NCI-H2081 treated with DMSO at 0.1 percent for 48 hours (cell line): Measurements from ENCODE around the gene CACNB2.

Experiments used
- DNase-seq: peaks from one replicate; lab custom pipeline; 2025; lab: John Stamatoyannopoulos, UW

CACNB2 gene

GRCh38 chr10:18455086-18455884 lies 315.1 kb downstream of the CACNB2 start:
- DNase-seq: no peak

DNA sequence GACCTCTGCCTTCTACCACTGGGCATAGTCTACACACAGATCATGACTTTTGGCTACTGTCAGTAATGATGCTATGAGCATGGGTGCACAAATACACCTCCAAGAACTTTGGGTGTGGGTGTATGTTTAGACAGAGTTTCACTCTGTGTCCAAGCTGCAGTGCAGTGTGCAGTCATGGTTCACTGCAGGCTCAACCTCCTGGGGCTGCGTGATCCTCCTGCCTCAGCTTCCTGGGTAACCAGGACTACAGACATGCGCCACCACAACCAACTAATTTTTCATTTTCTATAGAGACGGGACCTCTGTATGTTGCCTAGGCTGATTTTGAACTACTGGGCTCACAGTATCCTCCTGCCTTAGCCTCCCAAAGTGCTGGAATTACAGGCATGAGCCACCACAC lies 316.8 kb downstream of the CACNB2 start:
- no peak for DNase-seq

DNA sequence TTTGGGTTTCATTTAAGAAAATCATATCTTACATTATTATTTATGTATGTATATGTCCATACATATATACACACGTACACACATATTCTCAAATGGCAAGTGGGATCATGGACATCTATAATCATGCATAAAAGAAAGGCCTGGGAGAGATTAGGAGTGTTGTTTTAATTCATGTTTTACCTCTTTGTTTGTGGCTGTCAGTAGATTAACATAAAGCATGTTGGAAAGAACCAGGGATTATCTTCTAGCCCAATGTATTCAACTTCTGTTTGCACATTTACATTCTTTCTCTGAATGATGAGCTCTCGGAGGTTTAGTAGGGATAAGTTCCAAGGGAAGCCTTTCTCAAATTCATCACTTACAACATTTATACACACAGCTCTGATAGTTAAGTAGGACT lies 319.8 kb downstream of the CACNB2 start:
- DNase-seq: no peak

GRCh38 chr10:18463673-18464211 lies 323.5 kb downstream of the CACNB2 start:
- DNase-seq: no peak

- DNase-seq: no peak
Observed at GRCh38 chr10:18469125-18469524, 328.9 kb downstream of the CACNB2 start.

GRCh38 chr10:18472977-18473376 lies 332.8 kb downstream of the CACNB2 start:
- DNase-seq: no peak

DNA sequence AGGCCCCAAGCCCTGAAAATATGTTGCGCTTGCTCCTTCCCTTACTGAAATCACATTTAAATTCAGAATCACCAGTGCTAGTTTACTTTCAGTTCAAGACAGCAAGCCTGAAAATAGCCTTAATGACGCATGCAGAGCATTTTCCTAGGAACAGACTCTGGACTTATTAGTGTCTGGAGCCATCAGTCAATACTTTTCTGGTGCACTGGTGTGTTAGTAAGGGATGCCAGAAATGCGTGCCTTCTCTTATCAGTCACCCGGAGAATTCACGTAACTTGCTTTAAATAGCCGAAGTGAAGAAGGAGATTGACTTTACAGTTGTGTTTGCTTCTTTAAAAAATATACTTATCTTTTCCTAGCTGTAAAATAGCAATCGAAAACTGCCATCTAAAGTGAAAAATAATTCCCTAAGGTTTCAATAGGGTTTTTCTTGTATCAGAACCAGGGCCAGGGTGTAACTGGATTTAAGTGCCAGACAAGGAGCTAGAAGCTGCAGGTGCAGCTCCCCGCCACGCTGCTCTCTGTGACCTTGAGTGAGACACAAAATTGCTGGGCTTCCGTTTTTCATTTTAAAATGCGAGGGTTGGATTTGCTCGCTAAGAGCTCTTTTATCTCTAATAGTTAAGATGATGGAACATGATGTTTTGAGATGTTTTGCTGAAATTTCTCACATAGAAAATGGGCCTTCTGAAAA lies 333.3 kb downstream of the CACNB2 start:
- DNase-seq: no peak

- DNase-seq: peak; percentile 20
Observed at GRCh38 chr10:18474118-18474455, 333.9 kb downstream of the CACNB2 start.

DNA sequence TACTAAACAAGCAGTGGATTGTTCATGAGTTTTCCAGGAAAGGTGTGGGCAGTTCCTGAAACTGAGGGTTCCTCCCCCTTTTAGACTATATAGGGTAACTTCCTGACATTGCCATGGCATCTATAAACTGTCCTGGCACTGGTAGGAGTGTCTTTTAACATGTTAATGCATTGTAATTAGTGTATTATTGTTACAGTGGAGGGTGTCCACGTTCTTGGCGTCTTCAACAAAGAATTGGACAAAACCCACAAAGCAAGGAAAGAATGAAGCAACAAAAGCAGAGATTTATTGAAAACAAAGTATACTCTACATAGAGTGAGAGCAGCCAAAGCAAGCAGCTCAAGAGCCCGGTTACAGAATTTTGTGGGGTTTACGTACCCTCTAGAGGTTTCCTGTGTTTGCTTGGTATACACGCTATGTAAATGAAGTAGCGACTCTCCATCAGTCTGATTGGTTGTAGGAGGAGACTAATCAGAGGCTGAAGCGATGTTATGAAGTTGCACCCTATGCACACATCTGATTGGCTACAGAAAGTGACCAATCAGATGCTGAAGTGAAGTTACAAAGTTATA lies 335.9 kb downstream of the CACNB2 start:
- DNase-seq: no peak

DNA sequence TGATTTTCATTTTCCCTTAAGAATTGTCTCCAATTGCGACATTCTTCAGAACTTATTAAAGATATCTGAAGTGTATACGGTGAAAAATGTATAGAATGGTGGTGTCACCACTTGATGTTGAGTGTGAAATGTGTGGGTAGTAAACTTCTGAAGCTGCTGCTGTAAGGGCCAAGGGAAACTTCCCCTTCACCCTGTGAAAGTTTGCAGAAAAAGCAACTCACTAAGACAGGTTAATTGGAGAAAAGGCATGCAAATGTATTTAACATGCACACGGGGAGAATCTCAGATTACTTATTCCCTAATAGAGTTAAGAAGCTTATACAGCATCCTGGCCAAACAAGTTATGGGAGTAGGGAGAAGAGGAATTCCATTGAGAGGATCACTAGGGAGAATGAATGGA lies 338.1 kb downstream of the CACNB2 start:
- DNase-seq: no peak

GRCh38 chr10:18479502-18479901 lies 339.3 kb downstream of the CACNB2 start:
- DNase-seq: no peak

DNA sequence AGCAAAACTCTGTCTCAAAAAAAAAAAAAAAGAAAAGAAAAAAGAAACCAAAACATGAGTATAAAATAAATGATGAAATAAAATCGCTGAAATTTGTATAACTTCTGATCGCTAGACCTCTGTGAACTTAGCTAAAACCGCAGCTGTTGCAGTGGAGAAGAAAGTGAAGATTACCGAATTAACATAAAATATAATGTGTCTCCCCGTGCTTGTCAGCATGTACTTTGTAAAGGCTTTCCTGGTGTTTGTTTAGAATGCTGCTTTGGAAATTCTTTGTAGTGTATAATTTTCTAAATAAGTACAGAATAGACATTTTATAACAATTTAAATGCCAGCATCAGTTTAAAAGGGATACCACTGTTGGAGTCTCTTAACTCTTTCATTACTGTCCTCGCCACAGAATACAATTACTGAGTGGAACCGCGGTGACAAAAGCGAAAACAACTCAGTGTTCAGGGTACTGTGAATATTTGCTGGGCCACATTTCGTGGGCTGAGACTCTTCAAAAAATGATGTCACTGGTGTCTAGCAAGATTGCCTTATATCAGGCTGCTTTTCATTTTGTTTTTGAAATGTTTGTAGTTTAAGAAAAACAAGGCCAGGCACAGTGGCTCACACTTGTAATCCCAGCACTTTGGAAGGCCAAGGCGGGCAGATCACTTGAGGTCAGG lies 343.4 kb downstream of the CACNB2 start:
- no peak for DNase-seq

DNA sequence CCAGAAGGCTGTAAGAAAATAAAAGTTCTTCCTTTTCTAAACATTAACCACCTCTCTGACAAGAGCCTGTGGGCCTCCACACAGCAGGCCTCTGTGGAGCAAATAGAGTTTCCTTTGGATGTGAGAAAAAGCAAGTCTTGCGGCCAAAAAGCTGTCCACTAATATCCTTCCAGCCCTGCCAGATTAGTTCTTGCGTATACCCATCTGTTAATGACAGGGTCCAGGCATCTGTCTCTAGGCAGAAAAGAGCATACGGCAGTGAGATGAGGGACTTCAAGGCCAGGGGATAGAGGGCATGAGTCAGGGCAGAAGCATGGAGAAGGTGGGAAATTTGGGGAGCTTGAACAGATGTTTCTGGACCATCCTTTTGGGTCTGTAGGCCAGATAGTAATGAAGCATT lies 346.2 kb downstream of the CACNB2 start:
- DNase-seq: no peak

DNA sequence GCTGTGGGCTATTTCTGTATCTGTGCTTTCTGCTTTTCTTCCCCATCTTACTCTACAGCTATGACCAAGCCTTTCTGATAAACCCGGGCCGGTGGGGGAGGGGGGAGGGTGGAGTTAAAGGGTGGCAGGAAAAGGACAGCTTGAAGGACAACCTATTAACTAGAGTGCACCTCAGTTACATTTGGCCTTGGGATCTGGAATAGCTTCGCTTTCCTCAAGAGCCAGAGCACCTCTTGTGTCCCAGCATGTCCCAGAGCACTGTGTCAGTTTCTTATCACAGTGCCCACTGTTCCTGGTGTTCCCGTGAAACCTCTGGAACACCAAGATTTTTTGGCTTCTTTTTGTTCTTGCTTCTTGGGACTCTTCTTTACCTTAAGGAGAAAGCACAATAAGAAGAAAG lies 350.5 kb downstream of the CACNB2 start:
- DNase-seq: no peak

- DNase-seq: no peak
Observed at GRCh38 chr10:18497806-18498369, 357.7 kb downstream of the CACNB2 start.

- no peak for DNase-seq
Observed at GRCh38 chr10:18498998-18499397, 358.8 kb downstream of the CACNB2 start.

GRCh38 chr10:18500576-18500975 lies 360.4 kb downstream of the CACNB2 start:
- no peak for DNase-seq

DNA sequence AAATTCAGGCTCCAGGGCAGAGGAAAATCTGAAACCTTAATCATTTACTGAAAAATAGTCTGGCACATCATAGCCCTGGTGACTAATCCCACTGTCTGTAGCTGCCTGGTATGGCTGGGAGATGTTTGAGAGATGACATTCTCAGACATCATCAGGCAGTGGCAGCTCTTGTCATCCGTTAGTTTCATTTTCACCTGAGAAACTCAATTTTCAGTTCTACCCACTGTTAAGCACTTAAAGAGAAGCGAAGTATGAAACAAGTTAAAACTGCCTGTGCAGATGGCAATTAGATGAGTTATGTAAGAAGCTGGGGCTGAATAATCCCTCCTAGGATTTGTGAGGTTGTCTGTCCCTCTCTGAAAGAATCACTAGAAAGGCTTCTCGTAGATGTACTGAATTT lies 361.0 kb downstream of the CACNB2 start:
- no peak for DNase-seq

GRCh38 chr10:18501629-18502028 lies 361.4 kb downstream of the CACNB2 start:
- no peak for DNase-seq

DNA sequence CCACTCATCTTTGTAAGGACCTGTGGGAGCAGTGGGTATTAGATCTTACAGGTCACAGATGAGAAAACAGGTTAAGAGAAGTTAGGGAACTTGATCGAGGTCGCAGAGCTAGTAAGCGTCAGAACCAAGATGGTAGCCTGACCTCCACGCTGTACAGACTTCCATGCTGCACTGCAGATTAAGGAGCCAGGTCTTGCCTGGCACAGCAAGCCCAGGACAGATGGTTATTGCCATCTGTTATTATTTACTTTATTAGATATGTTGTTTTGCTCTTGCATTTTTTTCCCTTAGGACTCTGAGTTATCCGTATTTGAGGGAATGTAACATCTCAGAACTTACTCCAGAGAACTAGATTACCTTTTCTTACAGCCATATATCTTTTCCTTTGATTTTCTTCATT lies 363.9 kb downstream of the CACNB2 start:
- DNase-seq: no peak

DNA sequence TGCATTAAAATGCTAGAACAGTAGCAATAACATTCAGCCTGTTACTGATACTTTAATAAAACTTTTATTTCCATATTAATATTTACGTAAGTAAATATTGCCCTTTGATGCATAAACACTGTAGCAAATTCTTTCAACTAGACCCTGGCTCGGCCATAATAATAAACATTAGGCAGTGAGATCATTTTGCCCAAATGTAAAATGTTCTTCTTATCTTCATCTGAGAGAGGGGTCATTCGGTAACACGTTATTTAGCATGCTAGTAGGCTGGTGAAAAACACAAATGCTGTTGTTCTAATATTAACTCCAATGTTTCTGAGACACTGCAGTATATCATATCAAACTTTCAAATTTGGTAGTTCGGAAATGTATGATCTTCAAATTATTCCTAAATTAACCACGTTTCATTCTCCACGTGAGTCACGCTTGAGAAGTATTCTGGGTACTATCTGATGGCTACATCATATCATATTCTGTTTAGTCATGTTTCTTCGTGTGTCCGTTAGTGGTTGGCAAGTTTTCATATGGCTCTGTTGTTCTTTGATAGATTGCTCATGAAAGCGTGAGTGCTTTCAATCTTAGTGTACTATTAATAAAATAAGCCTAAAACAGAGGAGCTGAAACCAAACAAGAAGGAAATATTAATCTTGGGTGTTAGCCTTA lies 365.4 kb downstream of the CACNB2 start:
- no peak for DNase-seq

DNA sequence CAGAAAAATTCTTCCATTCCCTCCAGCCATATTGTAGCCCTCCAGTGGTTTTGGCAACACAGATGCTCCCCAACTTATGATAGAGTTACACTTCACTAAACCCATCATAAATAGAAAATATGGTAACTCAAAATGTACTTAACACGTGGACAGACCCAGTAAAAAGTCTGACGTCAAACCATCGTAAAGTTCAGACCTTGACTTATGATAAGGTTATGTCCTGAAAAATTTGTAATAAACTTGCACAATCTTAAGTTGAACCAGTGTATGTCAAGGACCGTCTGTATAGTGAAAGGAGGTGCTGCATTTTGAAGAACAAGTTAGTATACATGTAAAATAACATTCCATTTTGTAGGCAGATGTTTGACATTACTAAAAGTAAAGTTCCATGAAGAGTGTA lies 368.4 kb downstream of the CACNB2 start:
- DNase-seq: no peak
